ENCODE measurements around the gene ALDH7A1. TPM values are rescaled to one million over a fixed set of nuclear protein-coding genes. Genes with fewer than 3 reads are reported as not detected.

Gene ALDH7A1
- total RNA-seq, 3 donors from 2014 or later: 39.4 to 46.1 (median 41.6) TPM

DNA sequence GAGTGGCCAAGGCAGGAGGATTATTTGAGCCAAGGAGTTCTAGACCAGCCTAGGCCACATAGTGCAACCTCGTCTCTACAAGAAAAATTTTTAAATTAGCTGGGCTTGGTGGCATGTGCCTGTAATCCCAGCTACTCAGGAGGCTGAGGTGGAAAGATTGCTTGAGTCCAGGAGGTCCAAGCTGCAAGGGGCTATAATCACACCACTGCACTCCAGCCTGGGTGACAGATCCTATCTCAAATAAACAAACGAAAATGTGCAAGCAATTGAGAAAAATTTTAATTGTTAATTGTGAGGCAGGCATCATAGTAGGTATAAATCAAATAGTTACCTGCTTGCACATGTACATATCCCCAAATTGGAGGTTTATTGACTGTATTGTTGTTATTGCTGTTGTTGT is 15.3 kb downstream of the ALDH7A1 start:
- H3K36me3 ChIP-seq (ENCODE audit: low read depth): no peaks in the 10 kb centered on the region
- no peaks in the 10 kb centered on the region for H3K4me1 ChIP-seq (ENCODE audit: low read depth)
- DNase-seq: no peak
- H3K9me3 ChIP-seq: no peaks in the 10 kb centered on the region
- no peak overlapping the region for H3K4me3 ChIP-seq
- intact Hi-C loops (cut with DNase I, micrococcal nuclease): no loop called here
- TF ChIP-seq, protein P1, sequence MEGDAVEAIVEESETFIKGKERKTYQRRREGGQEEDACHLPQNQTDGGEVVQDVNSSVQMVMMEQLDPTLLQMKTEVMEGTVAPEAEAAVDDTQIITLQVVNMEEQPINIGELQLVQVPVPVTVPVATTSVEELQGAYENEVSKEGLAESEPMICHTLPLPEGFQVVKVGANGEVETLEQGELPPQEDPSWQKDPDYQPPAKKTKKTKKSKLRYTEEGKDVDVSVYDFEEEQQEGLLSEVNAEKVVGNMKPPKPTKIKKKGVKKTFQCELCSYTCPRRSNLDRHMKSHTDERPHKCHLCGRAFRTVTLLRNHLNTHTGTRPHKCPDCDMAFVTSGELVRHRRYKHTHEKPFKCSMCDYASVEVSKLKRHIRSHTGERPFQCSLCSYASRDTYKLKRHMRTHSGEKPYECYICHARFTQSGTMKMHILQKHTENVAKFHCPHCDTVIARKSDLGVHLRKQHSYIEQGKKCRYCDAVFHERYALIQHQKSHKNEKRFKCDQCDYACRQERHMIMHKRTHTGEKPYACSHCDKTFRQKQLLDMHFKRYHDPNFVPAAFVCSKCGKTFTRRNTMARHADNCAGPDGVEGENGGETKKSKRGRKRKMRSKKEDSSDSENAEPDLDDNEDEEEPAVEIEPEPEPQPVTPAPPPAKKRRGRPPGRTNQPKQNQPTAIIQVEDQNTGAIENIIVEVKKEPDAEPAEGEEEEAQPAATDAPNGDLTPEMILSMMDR (IDR thresholded peaks at IDR 0.05): no peak
- ATAC-seq: no peak

DNA sequence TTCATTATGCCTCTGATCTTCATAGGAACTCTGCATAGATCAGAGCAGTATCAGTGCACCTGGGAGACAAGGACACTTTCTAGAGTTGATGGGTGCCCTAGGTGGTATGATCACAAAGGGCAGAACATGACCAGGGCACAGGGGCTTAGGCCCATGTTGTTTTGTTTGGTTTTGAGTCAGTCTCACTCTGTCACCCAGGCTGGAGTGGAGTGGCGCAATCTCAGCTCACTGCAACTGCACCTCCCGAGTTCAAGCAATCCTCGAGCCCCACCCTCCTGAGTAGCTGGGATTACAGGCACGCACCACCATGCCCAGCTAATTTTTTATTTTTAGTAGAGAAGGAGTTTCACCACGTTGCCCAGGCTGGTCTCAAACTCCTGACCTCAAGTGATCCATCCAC is 17.6 kb downstream of the ALDH7A1 start:
- intact Hi-C loops (cut with DNase I, micrococcal nuclease): no loop called here

DNA sequence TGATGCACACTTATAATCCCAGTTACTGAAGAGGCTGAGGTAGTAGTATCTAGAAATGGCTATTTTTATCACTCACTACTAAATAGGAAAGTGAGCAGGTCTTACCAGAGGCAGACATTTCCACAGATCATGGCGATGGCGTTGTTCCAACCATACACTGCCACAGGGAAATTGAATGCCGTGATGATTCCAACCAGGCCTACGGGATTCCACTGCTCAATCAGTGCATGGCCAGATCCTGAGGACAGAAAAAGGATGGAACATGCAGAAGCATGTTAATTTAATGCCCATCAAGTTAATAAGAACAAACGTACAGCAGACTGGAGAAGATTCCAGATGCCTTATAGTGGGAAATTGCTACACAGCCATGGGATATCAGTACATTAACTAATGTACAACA is 18.0 kb downstream of the ALDH7A1 start:
- no peak for ATAC-seq
- Histone ChIP-seq H3K4me3 (no peak overlapping the region), H3K4me1 (ENCODE audit: low read depth) (no peaks in the 10 kb centered on the region), H3K9me3 (no peaks in the 10 kb centered on the region), H3K36me3 (ENCODE audit: low read depth) (no peaks in the 10 kb centered on the region)
- intact Hi-C loops (cut with DNase I, micrococcal nuclease): no loop called here
- TF ChIP-seq, protein P1 (IDR thresholded peaks at IDR 0.05): no peak
- DNase-seq: no peak

More for the DNA sequence above, 17.6 kb downstream of the ALDH7A1 start:
- Histone ChIP-seq H3K36me3 (ENCODE audit: low read depth) (no peaks in the 10 kb centered on the region), H3K4me1 (ENCODE audit: low read depth) (no peaks in the 10 kb centered on the region), H3K9me3 (no peaks in the 10 kb centered on the region), H3K4me3 (no peak overlapping the region)
- DNase-seq: no peak
- TF ChIP-seq, protein P1 (IDR thresholded peaks at IDR 0.05): no peak
- ATAC-seq: no peak

DNA sequence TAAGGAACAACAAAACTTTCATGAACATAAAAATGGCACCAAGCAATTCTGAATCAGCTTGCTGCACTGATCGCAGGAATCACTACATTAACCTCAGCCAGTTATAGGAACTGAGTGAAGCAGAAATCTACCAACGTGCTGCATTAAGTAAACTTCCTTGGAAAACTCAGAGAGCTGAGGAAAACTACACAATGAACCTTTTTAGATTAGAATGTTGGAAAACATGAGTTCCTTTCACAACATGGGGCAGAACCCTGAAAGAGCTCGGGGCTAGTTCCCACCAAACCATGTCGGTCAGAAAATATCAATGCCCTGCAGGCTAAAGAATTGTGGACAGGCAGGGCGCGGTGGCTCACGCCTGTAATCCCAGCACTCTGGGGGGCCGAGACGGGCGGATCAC is 19.4 kb downstream of the ALDH7A1 start:
- intact Hi-C loops (cut with DNase I, micrococcal nuclease): no loop called here
- no peaks in the 10 kb centered on the region for H3K36me3 ChIP-seq (ENCODE audit: low read depth)

DNA sequence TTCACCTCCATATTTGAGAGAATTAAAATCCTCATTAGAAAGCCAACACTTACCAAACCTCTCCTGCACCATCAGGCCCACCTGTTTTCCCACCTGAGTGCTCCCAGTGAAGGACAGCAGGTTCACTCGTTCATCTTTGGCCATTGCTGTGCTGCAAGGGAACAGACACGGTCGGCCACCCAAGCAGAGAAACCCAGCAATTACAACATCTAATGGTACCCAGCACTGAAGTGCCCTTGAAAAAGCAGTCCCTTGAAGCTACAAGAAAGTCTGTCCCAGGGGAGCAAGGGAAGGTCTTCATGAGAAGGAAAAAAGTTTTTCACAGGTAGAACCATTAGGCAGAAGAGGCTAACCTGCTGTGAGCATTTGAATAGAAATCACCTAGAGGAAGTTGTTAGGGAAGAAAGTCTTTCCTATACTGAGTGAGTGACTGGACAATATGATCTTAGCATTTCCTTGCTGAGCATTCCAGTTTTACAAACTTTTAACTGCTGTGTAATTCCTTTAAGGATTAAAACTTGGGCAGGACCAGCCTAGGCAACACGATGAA is 26.7 kb downstream of the ALDH7A1 start:
- TF ChIP-seq, protein P1 (IDR thresholded peaks at IDR 0.05): no peak
- DNase-seq (no peak), ATAC-seq (no peak)
- Histone ChIP-seq H3K9me3 (no peaks in the 10 kb centered on the region), H3K4me3 (no peak overlapping the region), H3K36me3 (ENCODE audit: low read depth) (no peaks in the 10 kb centered on the region), H3K4me1 (ENCODE audit: low read depth) (no peaks in the 10 kb centered on the region)
- intact Hi-C loops (cut with DNase I, micrococcal nuclease): no loop called here

More for the DNA sequence above, 19.4 kb downstream of the ALDH7A1 start:
- DNase-seq: no peak
- no peak for ATAC-seq
- Histone ChIP-seq H3K9me3 (no peaks in the 10 kb centered on the region), H3K4me1 (ENCODE audit: low read depth) (no peaks in the 10 kb centered on the region), H3K4me3 (no peak overlapping the region)
- TF ChIP-seq, protein P1 (IDR thresholded peaks at IDR 0.05): no peak

DNA sequence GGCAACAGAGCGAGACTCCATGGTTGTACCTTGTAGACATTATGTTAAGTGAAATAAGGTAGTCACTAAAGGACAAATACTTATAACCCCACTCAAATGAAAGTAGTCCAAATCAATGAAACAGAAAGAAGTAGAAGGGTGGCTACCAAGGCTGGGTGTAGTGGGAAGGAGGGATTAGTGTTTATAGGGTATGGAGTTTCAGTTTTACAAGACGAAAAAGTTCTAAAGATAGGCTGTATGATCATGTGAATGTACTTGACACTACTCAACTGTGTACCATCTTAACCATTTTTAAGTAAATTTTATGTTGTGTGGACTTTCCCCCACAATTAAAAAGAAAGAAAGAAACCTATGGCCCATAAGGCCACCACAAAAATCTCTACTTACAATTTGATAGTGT is 32.2 kb downstream of the ALDH7A1 start:
- DNase-seq (no peak), ATAC-seq (no peak)
- intact Hi-C loops (cut with DNase I, micrococcal nuclease): no loop called here
- Histone ChIP-seq H3K36me3 (ENCODE audit: low read depth) (no peaks in the 10 kb centered on the region), H3K4me3 (no peak overlapping the region), H3K4me1 (ENCODE audit: low read depth) (no peaks in the 10 kb centered on the region), H3K9me3 (no peaks in the 10 kb centered on the region)
- TF ChIP-seq, protein P1 (IDR thresholded peaks at IDR 0.05): no peak

All from mucosa of descending colon (tissue), 3 donors.